ENCODE results near the gene TESK1. TPM values are rescaled to one million over a fixed set of nuclear protein-coding genes. Genes with fewer than 3 reads are reported as not detected.
"Not testable (repeated sequence)": the region's sequence is repeated elsewhere in the genome, so short reads cannot be mapped to it uniquely, and the experiment has no call there.

TESK1 gene
- total RNA-seq, 2 donors from 2014 or later, result 37.7 to 47.8 TPM

GRCh38 chr9:35609001-35609819 is 4.1 kb downstream of the TESK1 start:
- ATAC-seq (no peak), DNase-seq (peak in 1 of 2 donors; percentile 10)
- intact Hi-C loops (cut with DNase I, micrococcal nuclease), result no loop called here

GRCh38 chr9:35609820-35610163 is 4.7 kb downstream of the TESK1 start:
- no peak for ATAC-seq
- DNase-seq, result no peak
- intact Hi-C loops (cut with DNase I, micrococcal nuclease), result no loop called here

- ATAC-seq (peak; percentile 63), DNase-seq (peak in 1 of 2 donors; percentile 55)
- intact Hi-C loops (cut with DNase I, micrococcal nuclease), result no loop called here
These were observed 6.3 kb downstream of the TESK1 start for GRCh38 chr9:35611230-35611797.

GRCh38 chr9:35612066-35612465 is 7.0 kb downstream of the TESK1 start:
- ATAC-seq; DNase-seq; intact Hi-C loops (cut with DNase I, micrococcal nuclease): not testable (repeated sequence)

- intact Hi-C loops (cut with DNase I, micrococcal nuclease), result no loop called here
- DNase-seq (no peak), ATAC-seq (no peak)
These were observed 7.8 kb downstream of the TESK1 start for GRCh38 chr9:35612843-35613242.

- intact Hi-C loops (cut with DNase I, micrococcal nuclease), result no loop called here
- DNase-seq (no peak), ATAC-seq (no peak)
These were observed 11.1 kb downstream of the TESK1 start for GRCh38 chr9:35615981-35616680.

- intact Hi-C loops (cut with DNase I, micrococcal nuclease), result no loop called here
- DNase-seq (peak; percentile 72 to 81), ATAC-seq (peak; percentile 75)
These were observed 11.8 kb downstream of the TESK1 start for GRCh38 chr9:35616681-35617459.

- intact Hi-C loops (cut with DNase I, micrococcal nuclease), result no loop called here
- ATAC-seq (no peak), DNase-seq (no peak)
These were observed 12.5 kb downstream of the TESK1 start for GRCh38 chr9:35617548-35617947.

- DNase-seq, result no peak
- no peak for ATAC-seq
- intact Hi-C loops (cut with DNase I, micrococcal nuclease), result no loop called here
These were observed 13.3 kb downstream of the TESK1 start, which contains the start of gene CD72 for GRCh38 chr9:35618325-35618727. CD72 (minus strand) TSS chr9:35618413; CDS start chr9:35618303, 110 bp downstream.

- intact Hi-C loops (cut with DNase I, micrococcal nuclease), result no loop called here
- DNase-seq, result peak in 1 of 2 donors; percentile 56
- peak; percentile 26 for ATAC-seq
These were observed 14.1 kb downstream of the TESK1 start for GRCh38 chr9:35618854-35619799.

GRCh38 chr9:35619800-35620158 is 14.7 kb downstream of the TESK1 start:
- ATAC-seq (no peak), DNase-seq (no peak)
- intact Hi-C loops (cut with DNase I, micrococcal nuclease), result no loop called here

- intact Hi-C loops (cut with DNase I, micrococcal nuclease), result no loop called here
- ATAC-seq, result no peak
These were observed 22.5 kb downstream of the TESK1 start for GRCh38 chr9:35627575-35627974.

GRCh38 chr9:35628389-35628991 is 23.4 kb downstream of the TESK1 start:
- ATAC-seq (no peak), DNase-seq (no peak)
- intact Hi-C loops (cut with DNase I, micrococcal nuclease), result no loop called here

More at GRCh38 chr9:35627575-35627974, 22.5 kb downstream of the TESK1 start:
- no peak for DNase-seq

- intact Hi-C loops (cut with DNase I, micrococcal nuclease), result no loop called here
- ATAC-seq (no peak), DNase-seq (no peak)
These were observed 24.5 kb downstream of the TESK1 start for GRCh38 chr9:35629597-35629996.

GRCh38 chr9:35635730-35636129 is 30.7 kb downstream of the TESK1 start:
- intact Hi-C loops (cut with DNase I, micrococcal nuclease), result no loop called here
- DNase-seq (no peak), ATAC-seq (no peak)

GRCh38 chr9:35636135-35636876 is 31.2 kb downstream of the TESK1 start:
- no peak for ATAC-seq
- intact Hi-C loops (cut with DNase I, micrococcal nuclease), result no loop called here
- DNase-seq, result no peak

- ATAC-seq; intact Hi-C loops (cut with DNase I, micrococcal nuclease); DNase-seq: not testable (repeated sequence)
These were observed 31.8 kb downstream of the TESK1 start for GRCh38 chr9:35636877-35637246.
